ENCODE data around the gene OR4D1. TPM values are rescaled to one million over a fixed set of nuclear protein-coding genes. Genes with fewer than 3 reads are reported as not detected.

The OR4D1 gene
- 0.02 TPM in 1 of 5 replicates, not detected in the others for total RNA-seq (2022; extraction: Qiagen RNA extraction)

GRCh38 chr17:58147930-58148434 lies at the start of gene OR4D1:
TSS of gene OR4D1 (plus strand) at chr17:58148384. CDS start at chr17:58155154, 6,770 bp downstream.

GRCh38 chr17:58166682-58167081 lies 18.5 kb downstream of the OR4D1 start, which contains the start of gene OR4D2:
TSS of gene OR4D2 (plus strand) at chr17:58166982. CDS start at chr17:58169656, 2,674 bp downstream.

GRCh38 chr17:58192612-58193011 lies 44.4 kb downstream of the OR4D1 start, which contains the start of gene EPX:
TSS of gene EPX (plus strand) at chr17:58192726. CDS start at chr17:58192847, 121 bp downstream.

Other genes starting within 250 kb of the OR4D1 start
- gene CUEDC1, start 193.0 kb upstream of the OR4D1 start, total RNA-seq (2022; extraction: Qiagen RNA extraction), result 47.0 to 60.8 TPM (median 54.7 TPM) in 5 replicates
- gene VEZF1, start 160.1 kb upstream of the OR4D1 start, total RNA-seq (2022; extraction: Qiagen RNA extraction), result 36.8 to 45.6 TPM (median 43.4 TPM) in 5 replicates
- gene SRSF1, start 141.1 kb upstream of the OR4D1 start, total RNA-seq (2022; extraction: Qiagen RNA extraction), result 234 to 305 TPM (median 263 TPM) in 5 replicates
- gene DYNLL2, start 65.0 kb upstream of the OR4D1 start, total RNA-seq (2022; extraction: Qiagen RNA extraction), result 19.2 to 24.9 TPM (median 23.4 TPM) in 5 replicates
- not detected in 5 replicates for gene OR4D2, start 18.6 kb downstream of the OR4D1 start, total RNA-seq (2022; extraction: Qiagen RNA extraction)
- gene EPX, start 44.3 kb downstream of the OR4D1 start, total RNA-seq (2022; extraction: Qiagen RNA extraction), result 0.03 TPM in 1 of 5 replicates, not detected in the others
- gene MKS1, start 70.9 kb downstream of the OR4D1 start, total RNA-seq (2022; extraction: Qiagen RNA extraction), result 10.5 to 12.8 TPM (median 11.7 TPM) in 5 replicates
- not detected in 5 replicates for gene LPO, start 90.2 kb downstream of the OR4D1 start, total RNA-seq (2022; extraction: Qiagen RNA extraction)
- not detected in 5 replicates for gene MPO, start 132.6 kb downstream of the OR4D1 start, total RNA-seq (2022; extraction: Qiagen RNA extraction)
- gene TSPOAP1, start 180.4 kb downstream of the OR4D1 start, total RNA-seq (2022; extraction: Qiagen RNA extraction), result not detected in 5 replicates
- 107 to 181 TPM (median 150 TPM) in 5 replicates for gene SUPT4H1, start 203.8 kb downstream of the OR4D1 start, total RNA-seq (2022; extraction: Qiagen RNA extraction)